Spleen (tissue), 11 donors: ENCODE data around the gene RFX8. TPM values are rescaled to one million over a fixed set of nuclear protein-coding genes. Genes with fewer than 3 reads are reported as not detected.
A peak's percentile ranks its signal among the peaks of the same experiment; 100 is the strongest.

Source experiments
- DNase-seq: peaks from one replicate; pipeline ENCODE4 v3.0.0-alpha.2; 2020
- H3K27ac ChIP-seq, 8 donors: fragments of 200-600 bp; sonication (generic) in 7 of 8; 1 replicate in 4 of 8; 2 replicates in 4 of 8; pipeline versions ENCODE4 v1.5.0 to v1.8.0; 2016 to 2021; ENCODE audit warnings: inconsistent platforms in 4 of 8, mild to moderate bottlenecking in 4 of 8, moderate library complexity in 1 of 8
- H3K27me3 ChIP-seq, 7 donors: fragments of 200-600 bp; sonication (generic) in 6 of 7; replicated peaks in 1 of 7; 1 replicate in 4 of 7; 2 replicates in 3 of 7; pipeline versions ENCODE4 v1.5.0 to v1.8.0; 2016 to 2021; ENCODE audit warnings: inconsistent platforms in 3 of 7, mild to moderate bottlenecking in 1 of 7
- H3K36me3 ChIP-seq, 6 donors: fragments of 200-600 bp; sonication (generic) in 5 of 6; 1 replicate in 4 of 6; 2 replicates in 2 of 6; pipeline versions ENCODE4 v1.5.0 to v1.8.0; 2016 to 2021; ENCODE audit warnings: inconsistent platforms in 2 of 6
- H3K4me1 ChIP-seq, 6 donors: fragments of 200-600 bp; sonication (generic) in 5 of 6; 1 replicate in 3 of 6; 2 replicates in 3 of 6; pipeline versions ENCODE4 v1.5.0 to v1.8.0; 2016 to 2021; ENCODE audit warnings: inconsistent platforms in 3 of 6
- H3K4me3 ChIP-seq, 8 donors: fragments of 200-600 bp; sonication (generic) in 7 of 8; 1 replicate in 4 of 8; 2 replicates in 4 of 8; pipeline versions ENCODE4 v1.5.0 to v1.8.0; 2016 to 2021; ENCODE audit warnings: inconsistent platforms in 4 of 8, mild to moderate bottlenecking in 4 of 8, moderate library complexity in 2 of 8
- H3K9me3 ChIP-seq, 8 donors: fragments of 200-600 bp; sonication (generic) in 7 of 8; 1 replicate in 4 of 8; 2 replicates in 4 of 8; pipeline versions ENCODE4 v1.5.0 to v1.8.0; 2016 to 2021; ENCODE audit warnings: inconsistent platforms in 4 of 8
- POLR2A ChIP-seq, 3 donors: fragments of 450-650 bp; IDR thresholded peaks; one replicate each; pipeline ENCODE4 v1.5.1; 2017; ENCODE audit warnings: antibody characterized with exemption in 3 of 3, mild to moderate bottlenecking in 1 of 3
- POLR2AphosphoS5 ChIP-seq, 3 donors: sonication (generic); formaldehyde crosslinking; IDR thresholded peaks; one replicate each; pipeline ENCODE4 v1.5.1; 2017; ENCODE audit warnings: antibody characterized with exemption in 3 of 3
- WGBS, 5 donors: extraction: QIAGEN DNeasy Blood & Tissue Kit in 3 of 5; methylation state at CpG; one replicate each; pipeline versions ENCODE4 v1.1.5 to v1.1.7; 2013 to 2018; 5-methylcytosine and 5-hydroxymethylcytosine counted together
- intact Hi-C: fragments of 100-400 bp; cut with DNase I; formaldehyde crosslinking; loops from one replicate; pipeline ENCODE4 v1.15.0; 2023; ENCODE audit warnings: low total_unique reads
- polyA plus RNA-seq, 3 donors: library from polyadenylated mRNA; stranded (reverse); fragments of 200-250 nt; gene quantifications; one replicate each; pipeline ENCODE4 v1.2.1, GENCODE V29; 2013
- total RNA-seq, 7 donors: library from RNA; depleted of rRNA in 3 of 7; stranded (reverse); fragments of >200 nt in 3 of 7; fragmentation: NEBNext Ultra II Directional in 4 of 7; extraction: Animal tissue kit (Norgen Biotek cat#: 25700) in 4 of 7; gene quantifications; one replicate each; pipeline versions ENCODE4 v1.1.0 to v1.2.1, GENCODE V29; 2016 to 2021
- TF ChIP-seq, protein P1 (sequence below), 11 experiments: fragments of 200-600 bp in 7 of 11; fragments of 450-650 bp in 4 of 11; sonication (generic) in 4 of 11; IDR thresholded peaks in 8 of 11; conservative IDR thresholded peaks in 3 of 11; 1 replicate in 7 of 11; 2 replicates in 4 of 11; pipeline versions ENCODE4 v1.4.0 to v1.8.0; 2016 to 2021; ENCODE audit warnings: antibody characterized with exemption in 11 of 11, inconsistent platforms in 4 of 11, mild to moderate bottlenecking in 1 of 11
- donor health status: healthy with polysubstance abuse.
- donor health status: DM: no; HTN: no; CAD: no; lungs with moderate emphysema.
- donor health status: DM: no; HTN: no; CAD: no.
- donor health status: Bipolar disorder and iron deficiency.
- donor health status: healthy.
- donor health status: DM: no; HTN: no; CAD: no.
- donor health status: DM: yes; HTN: yes; CAD: no.

The RFX8 gene
- total and polyA plus RNA-seq, 10 donors: 0.12 to 0.29 (median 0.13) TPM; not detected in 5

DNA sequence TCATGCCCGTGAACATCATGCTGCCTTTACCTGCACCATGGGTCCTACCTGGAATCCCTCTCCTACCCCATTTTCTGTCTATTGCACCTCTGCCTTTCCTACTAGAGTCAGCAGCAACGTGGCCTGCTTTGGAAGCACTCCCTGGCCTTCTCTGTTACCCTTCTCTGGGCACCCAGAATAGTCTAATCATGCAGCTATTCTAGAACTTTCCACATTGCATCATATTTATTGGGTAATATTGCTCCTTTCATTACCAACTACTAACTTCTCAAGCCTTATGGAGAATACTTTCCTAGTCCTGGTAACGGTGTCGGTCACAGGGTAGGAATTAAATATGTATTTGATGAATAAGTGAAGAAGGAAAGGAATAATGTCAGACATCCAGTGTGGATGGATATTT, 54.3 kb downstream of the RFX8 start:
- no peak for TF ChIP-seq POLR2A (IDR thresholded peaks at IDR 0.05)
- TF ChIP-seq, protein P1, sequence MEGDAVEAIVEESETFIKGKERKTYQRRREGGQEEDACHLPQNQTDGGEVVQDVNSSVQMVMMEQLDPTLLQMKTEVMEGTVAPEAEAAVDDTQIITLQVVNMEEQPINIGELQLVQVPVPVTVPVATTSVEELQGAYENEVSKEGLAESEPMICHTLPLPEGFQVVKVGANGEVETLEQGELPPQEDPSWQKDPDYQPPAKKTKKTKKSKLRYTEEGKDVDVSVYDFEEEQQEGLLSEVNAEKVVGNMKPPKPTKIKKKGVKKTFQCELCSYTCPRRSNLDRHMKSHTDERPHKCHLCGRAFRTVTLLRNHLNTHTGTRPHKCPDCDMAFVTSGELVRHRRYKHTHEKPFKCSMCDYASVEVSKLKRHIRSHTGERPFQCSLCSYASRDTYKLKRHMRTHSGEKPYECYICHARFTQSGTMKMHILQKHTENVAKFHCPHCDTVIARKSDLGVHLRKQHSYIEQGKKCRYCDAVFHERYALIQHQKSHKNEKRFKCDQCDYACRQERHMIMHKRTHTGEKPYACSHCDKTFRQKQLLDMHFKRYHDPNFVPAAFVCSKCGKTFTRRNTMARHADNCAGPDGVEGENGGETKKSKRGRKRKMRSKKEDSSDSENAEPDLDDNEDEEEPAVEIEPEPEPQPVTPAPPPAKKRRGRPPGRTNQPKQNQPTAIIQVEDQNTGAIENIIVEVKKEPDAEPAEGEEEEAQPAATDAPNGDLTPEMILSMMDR (IDR thresholded peaks at IDR 0.05 in 8 of 11, conservative IDR thresholded peaks at IDR 0.05 in 3 of 11): no peak
- Histone ChIP-seq H3K27me3 (no peaks in the 10 kb centered on the region), H3K4me1 (no peaks in the 10 kb centered on the region), H3K4me3 (no peak overlapping the region), H3K27ac (no peak overlapping the region), H3K36me3 (no peaks in the 10 kb centered on the region), H3K9me3 (no peaks in the 10 kb centered on the region)
- intact Hi-C loops: loop anchor here (5.0 kb wide), 1 partner anchor 412 kb away; no protein-coding TSS in a partner anchor
- DNase-seq: no peak
- WGBS, 5 donors: 67 to 94% (median 76%) methylated on average over 4 of the region's 4 CpGs

DNA sequence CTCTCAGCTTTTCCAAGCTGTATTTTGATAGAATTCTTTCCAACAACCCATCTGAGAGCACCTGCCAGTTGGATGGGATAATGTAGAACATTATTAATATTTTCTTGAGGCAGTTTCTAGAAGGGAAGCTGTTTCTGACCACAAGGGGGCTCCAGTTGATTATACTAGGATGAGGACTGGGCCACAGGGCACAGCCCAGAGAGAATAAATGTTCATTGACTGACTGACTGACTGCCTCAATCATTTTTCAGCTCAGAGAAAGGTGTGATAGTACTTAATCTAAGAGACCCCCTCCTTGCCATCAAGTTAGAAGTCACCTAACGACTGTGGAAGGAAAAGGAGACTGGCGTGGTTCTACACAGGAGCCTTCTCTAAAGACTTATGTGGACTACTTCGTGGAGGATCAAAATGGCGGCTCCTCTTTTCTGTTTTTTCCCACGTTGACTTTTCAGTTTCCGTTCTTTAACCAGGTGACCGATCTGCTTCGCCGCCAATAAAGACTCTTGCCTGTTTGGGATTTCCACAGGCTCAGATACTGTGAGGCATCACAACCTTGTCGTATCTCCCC, 55.7 kb downstream of the RFX8 start:
- Histone ChIP-seq H3K27ac (no peak overlapping the region), H3K4me3 (no peak overlapping the region), H3K27me3 (no peaks in the 10 kb centered on the region), H3K9me3 (peaks cover 0 to 9% (median 2%) of the 10 kb centered on the region in 8 donors), H3K36me3 (no peaks in the 10 kb centered on the region), H3K4me1 (no peaks in the 10 kb centered on the region)
- intact Hi-C loops: loop anchor here (5.0 kb wide), 1 partner anchor 1028 kb away; no protein-coding TSS in a partner anchor
- DNase-seq: no peak
- no peak for TF ChIP-seq POLR2AphosphoS5 (IDR thresholded peaks at IDR 0.05)
- TF ChIP-seq, protein P1 (IDR thresholded peaks at IDR 0.05 in 8 of 11, conservative IDR thresholded peaks at IDR 0.05 in 3 of 11): peak; percentile 42 to 82 (median 73)
- 87 to 91% (median 89%) methylated on average over 10 of the region's 10 CpGs for WGBS, 5 donors

DNA sequence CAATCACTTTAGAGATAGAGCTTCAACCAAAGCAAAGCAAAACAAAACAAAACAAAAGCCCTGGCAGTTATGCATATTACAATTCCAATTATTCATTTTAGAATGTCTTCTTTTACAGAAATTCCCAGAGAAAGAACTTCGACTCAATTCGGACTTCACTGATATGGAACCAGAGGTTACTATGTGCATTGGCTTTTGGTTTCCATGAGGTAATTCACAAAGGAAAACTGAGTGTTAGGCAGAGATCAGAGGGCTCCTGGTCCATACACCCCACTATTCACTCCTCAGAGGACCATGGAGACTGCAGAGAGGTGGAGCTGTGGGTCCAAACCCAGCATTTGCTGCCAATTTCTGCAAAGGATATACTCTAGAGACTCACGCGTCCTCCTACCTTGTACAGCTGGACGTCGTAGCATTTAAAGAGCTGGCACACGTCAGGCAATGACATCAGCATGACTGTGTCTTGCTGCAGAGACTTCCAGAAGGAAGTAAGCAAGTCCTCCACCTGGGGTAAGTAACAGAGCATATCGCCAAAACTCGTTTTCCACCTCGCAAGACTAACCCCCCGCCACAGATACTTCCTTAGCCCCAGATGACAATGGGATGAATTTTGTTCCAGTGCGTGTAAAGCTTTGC, 56.3 kb downstream of the RFX8 start:
- WGBS, 5 donors: 70 to 85% (median 75%) methylated on average over 12 of the region's 12 CpGs
- intact Hi-C loops: loop anchor here (5.0 kb wide), 1 partner anchor 1029 kb away; no protein-coding TSS in a partner anchor

DNA sequence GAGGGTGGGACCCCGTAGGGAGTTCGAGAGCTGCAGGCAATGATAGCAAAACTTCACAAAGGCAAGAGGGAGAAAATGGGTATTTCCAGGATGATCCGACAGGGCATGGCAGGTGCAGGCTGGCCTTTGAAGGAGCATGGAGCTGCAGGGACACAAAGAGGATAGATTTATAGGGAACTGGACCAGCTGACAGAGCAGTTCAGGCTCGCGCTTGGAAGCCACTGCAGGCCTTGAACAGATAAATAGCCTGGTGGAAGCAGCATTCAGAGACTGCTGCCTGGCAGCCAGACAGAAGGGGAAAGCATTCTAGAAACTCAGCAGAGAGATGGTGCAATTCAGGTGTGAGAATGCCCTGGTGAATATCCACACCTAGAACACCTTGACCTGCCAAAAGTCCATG, 58.3 kb downstream of the RFX8 start:
- Histone ChIP-seq H3K27me3 (no peaks in the 10 kb centered on the region), H3K4me3 (no peak overlapping the region), H3K27ac (no peak overlapping the region), H3K4me1 (no peaks in the 10 kb centered on the region), H3K9me3 (peaks cover 0 to 9% (median 2%) of the 10 kb centered on the region in 8 donors), H3K36me3 (no peaks in the 10 kb centered on the region)
- TF ChIP-seq POLR2AphosphoS5 (IDR thresholded peaks at IDR 0.05): no peak
- TF ChIP-seq POLR2A (IDR thresholded peaks at IDR 0.05): no peak
- TF ChIP-seq, protein P1 (IDR thresholded peaks at IDR 0.05 in 8 of 11, conservative IDR thresholded peaks at IDR 0.05 in 3 of 11): no peak
- 69 to 84% (median 74%) methylated on average over 5 of the region's 5 CpGs for WGBS, 5 donors
- DNase-seq: no peak
- intact Hi-C loops: loop anchor here (5.0 kb wide), 1 partner anchor 1031 kb away; no protein-coding TSS in a partner anchor

More for the DNA sequence above, 56.3 kb downstream of the RFX8 start:
- no peaks in the 10 kb centered on the region for H3K4me1 ChIP-seq
- no peak for DNase-seq
- H3K9me3 ChIP-seq: peaks cover 0 to 9% (median 2%) of the 10 kb centered on the region in 8 donors
- TF ChIP-seq POLR2AphosphoS5 (IDR thresholded peaks at IDR 0.05) (no peak), POLR2A (IDR thresholded peaks at IDR 0.05) (no peak)
- TF ChIP-seq, protein P1 (IDR thresholded peaks at IDR 0.05 in 8 of 11, conservative IDR thresholded peaks at IDR 0.05 in 3 of 11): no peak
- H3K27me3 ChIP-seq: no peaks in the 10 kb centered on the region
- no peak overlapping the region for H3K27ac ChIP-seq
- no peaks in the 10 kb centered on the region for H3K36me3 ChIP-seq
- no peak overlapping the region for H3K4me3 ChIP-seq
